ENCODE measurements around the gene EPHA1.
A peak's percentile ranks its signal among the peaks of the same experiment; 100 is the strongest.

Gene EPHA1

GRCh38 chr7:143347950-143348349 lies 60.7 kb downstream of the EPHA1 start:
- no peak for DNase-seq (ENCODE audit: low spot score)

- no peak for DNase-seq (ENCODE audit: low spot score)
These were observed 62.6 kb downstream of the EPHA1 start for GRCh38 chr7:143346018-143346417.

GRCh38 chr7:143345428-143345900 lies 63.2 kb downstream of the EPHA1 start:
- peak; percentile 80 for DNase-seq (ENCODE audit: low spot score)

- DNase-seq (ENCODE audit: low spot score), result no peak
These were observed 65.1 kb downstream of the EPHA1 start for GRCh38 chr7:143343596-143343995.

- DNase-seq (ENCODE audit: low spot score), result no peak
These were observed 66.8 kb downstream of the EPHA1 start for GRCh38 chr7:143341842-143342241.
